H1 (cell line): ENCODE results near the gene PHLDA1. TPM values are rescaled to one million over a fixed set of nuclear protein-coding genes. Genes with fewer than 3 reads are reported as not detected.

Experiments used
- CTCF ChIA-PET: fragments of 300-600 bp; sonication (Branson Sonifier 250); formaldehyde crosslinking; loops from one replicate; lab custom pipeline; 2021; ENCODE audit not compliant: partially characterized antibody; lab: Charles Lee
- POLR2A ChIA-PET: fragments of 300-600 bp; sonication (Branson Sonifier 250); formaldehyde crosslinking; loops from one replicate; lab custom pipeline; 2021; ENCODE audit warnings: inconsistent platforms; ENCODE audit not compliant: partially characterized antibody; lab: Charles Lee
- DNase-seq, 2 experiments: peaks; one replicate each; pipeline versions ENCODE4 v3.0.0 to v3.0.0-alpha.2; 2010 to 2022; ENCODE audit warnings: low spot score in 2 of 2, low read depth in 1 of 2, mixed read lengths in 1 of 2
- FAIRE-seq: peaks from 2 replicates; lab custom pipeline; 2011; peaks lifted over from hg19 to GRCh38; lab: Jason Lieb, UNC
- H2AFZ ChIP-seq: 2 replicates; pipeline ENCODE4 v1.8.1; 2012; ENCODE audit warnings: low read length, inconsistent platforms
- H2AK5ac ChIP-seq: 2 replicates; pipeline ENCODE4 v1.6.1; 2013; ENCODE audit warnings: low read depth, low read length
- H2BK120ac ChIP-seq: replicated peaks from 2 replicates; pipeline ENCODE3; 2013; ENCODE audit warnings: low read depth, low read length, inconsistent platforms
- H2BK12ac ChIP-seq: 2 replicates; pipeline ENCODE4 v1.6.1; 2013; ENCODE audit warnings: low read depth, low read length
- H2BK15ac ChIP-seq: 2 replicates; pipeline ENCODE4 v1.6.1; 2013; ENCODE audit warnings: low read length
- H2BK20ac ChIP-seq: 2 replicates; pipeline ENCODE4 v1.6.1; 2013; ENCODE audit warnings: low read length
- H2BK5ac ChIP-seq: 2 replicates; pipeline ENCODE4 v1.6.1; 2013; ENCODE audit warnings: low read depth, low read length
- H3K14ac ChIP-seq: 2 replicates; pipeline ENCODE4 v1.6.1; 2013; ENCODE audit warnings: inconsistent platforms; ENCODE audit not compliant: insufficient read length
- H3K18ac ChIP-seq: 2 replicates; pipeline ENCODE4 v1.6.1; 2013; ENCODE audit warnings: low read length; ENCODE audit errors: extremely low read depth
- H3K23ac ChIP-seq: 2 replicates; pipeline ENCODE4 v1.6.1; 2013; ENCODE audit warnings: inconsistent platforms; ENCODE audit not compliant: insufficient read length
- H3K23me2 ChIP-seq: 2 replicates; pipeline ENCODE4 v1.6.1; 2013; ENCODE audit warnings: low read depth, low read length
- H3K27ac ChIP-seq: 2 replicates; pipeline ENCODE4 v1.6.1; 2011; ENCODE audit warnings: low read depth, low read length, inconsistent platforms
- H3K27me3 ChIP-seq, 4 experiments: replicated peaks in 1 of 4; 1 replicate in 1 of 4; 2 replicates in 3 of 4; pipeline versions ENCODE4 v1.6.1 to v1.8.1; 2011 to 2013; ENCODE audit warnings: low read length in 3 of 4, mild to moderate bottlenecking in 3 of 4, inconsistent platforms in 2 of 4, mixed read lengths in 2 of 4, moderate library complexity in 1 of 4; ENCODE audit not compliant: control insufficient read depth in 3 of 4, insufficient read depth in 3 of 4; ENCODE audit errors: extremely low read depth in 1 of 4
- H3K36me3 ChIP-seq, 4 experiments: 2 replicates each; pipeline versions ENCODE4 v1.6.1 to v1.8.1; 2011 to 2013; ENCODE audit warnings: mild to moderate bottlenecking in 4 of 4, low read length in 3 of 4, moderate library complexity in 2 of 4, control low read depth in 1 of 4, inconsistent platforms in 1 of 4; ENCODE audit not compliant: insufficient read depth in 4 of 4, control insufficient read depth in 2 of 4
- H3K4ac ChIP-seq: replicated peaks from 2 replicates; pipeline ENCODE3; 2013; ENCODE audit warnings: low read length, low read depth, mixed read lengths, inconsistent platforms; ENCODE audit not compliant: insufficient read length
- H3K4me1 ChIP-seq, 4 experiments: replicated peaks in 1 of 4; 1 replicate in 1 of 4; 2 replicates in 3 of 4; pipeline versions ENCODE4 v1.6.1 to v1.8.1; 2011 to 2013; ENCODE audit warnings: low read length in 3 of 4, inconsistent platforms in 2 of 4, mixed read lengths in 1 of 4; ENCODE audit not compliant: insufficient read depth in 4 of 4, control insufficient read depth in 3 of 4
- H3K4me2 ChIP-seq, 2 experiments: 2 replicates each; pipeline versions ENCODE4 v1.6.1 to v1.8.1; 2011 to 2013; ENCODE audit warnings: low read depth in 2 of 2, low read length in 2 of 2, control low read depth in 1 of 2, inconsistent platforms in 1 of 2, mild to moderate bottlenecking in 1 of 2; ENCODE audit not compliant: insufficient read depth in 1 of 2
- H3K4me3 ChIP-seq, 4 experiments: fragments of 200-600, 300-600 bp in 1 of 4; sonication (generic), shearing (Covaris generic), sonication (Bioruptor Twin) in 1 of 4; 2 replicates each; pipeline versions ENCODE4 v1.5.1 to v1.8.1; 2011 to 2016; ENCODE audit warnings: low read length in 4 of 4, low read depth in 3 of 4, control low read depth in 2 of 4, inconsistent platforms in 2 of 4, mild to moderate bottlenecking in 2 of 4, mixed read lengths in 1 of 4, moderate library complexity in 1 of 4; ENCODE audit not compliant: insufficient read depth in 2 of 4; ENCODE audit errors: extremely low read depth in 1 of 4
- H3K56ac ChIP-seq: replicated peaks from 2 replicates; pipeline ENCODE3; 2013; ENCODE audit warnings: low read depth, mild to moderate bottlenecking, mixed read lengths, low read length, inconsistent platforms; ENCODE audit not compliant: insufficient read length
- H3K79me1 ChIP-seq: 2 replicates; pipeline ENCODE4 v1.6.1; 2013; ENCODE audit warnings: low read depth, low read length, control low read depth
- H3K79me2 ChIP-seq, 2 experiments: 2 replicates each; pipeline versions ENCODE4 v1.6.1 to v1.8.1; 2012 to 2013; ENCODE audit warnings: low read length in 2 of 2, mild to moderate bottlenecking in 2 of 2, inconsistent platforms in 1 of 2; ENCODE audit not compliant: insufficient read depth in 2 of 2, control insufficient read depth in 1 of 2
- H3K9ac ChIP-seq, 4 experiments: replicated peaks in 1 of 4; 1 replicate in 1 of 4; 2 replicates in 3 of 4; pipeline versions ENCODE4 v1.6.1 to v1.8.1; 2011 to 2013; ENCODE audit warnings: low read depth in 3 of 4, low read length in 3 of 4, control low read depth in 2 of 4, mild to moderate bottlenecking in 2 of 4, moderate library complexity in 2 of 4, inconsistent platforms in 1 of 4; ENCODE audit errors: extremely low read depth in 1 of 4
- H3K9me3 ChIP-seq, 2 experiments: 2 replicates each; pipeline versions ENCODE4 v1.6.1 to v1.8.1; 2012 to 2013; ENCODE audit warnings: mild to moderate bottlenecking in 2 of 2, moderate library complexity in 2 of 2, control low read depth in 1 of 2, inconsistent platforms in 1 of 2, low read depth in 1 of 2, low read length in 1 of 2, mixed read lengths in 1 of 2; ENCODE audit not compliant: insufficient read depth in 2 of 2
- H4K20me1 ChIP-seq, 2 experiments: replicated peaks in 1 of 2; 2 replicates each; pipeline versions ENCODE3 to v1.8.1; 2011 to 2013; ENCODE audit warnings: inconsistent platforms in 2 of 2, low read length in 2 of 2, mild to moderate bottlenecking in 1 of 2; ENCODE audit not compliant: insufficient read depth in 2 of 2, control insufficient read depth in 1 of 2
- H4K5ac ChIP-seq: 2 replicates; pipeline ENCODE4 v1.6.1; 2013; ENCODE audit warnings: low read length, low read depth, mixed read lengths, inconsistent platforms; ENCODE audit not compliant: insufficient read length
- H4K8ac ChIP-seq: 2 replicates; pipeline ENCODE4 v1.8.0; 2013; ENCODE audit warnings: mild to moderate bottlenecking, moderate library complexity, low read length, inconsistent platforms; ENCODE audit not compliant: insufficient read depth; ENCODE audit errors: extremely low read depth
- H4K91ac ChIP-seq: replicated peaks from 2 replicates; pipeline ENCODE3; 2013; ENCODE audit warnings: low read length, mixed read lengths, inconsistent platforms; ENCODE audit not compliant: insufficient read length
- ASH2L ChIP-seq: fragments of 200-600, 300-600 bp; sonication (generic); IDR thresholded peaks from one replicate; pipeline ENCODE4 v1.7.1; 2017; ENCODE audit warnings: low read length
- HDAC6 ChIP-seq: IDR thresholded peaks from one replicate; pipeline ENCODE4 v1.7.1; 2012; ENCODE audit warnings: low read depth, mild to moderate bottlenecking, inconsistent platforms, low read length, moderate library complexity
- WGBS, 2 experiments: shearing (Covaris generic) in 1 of 2; methylation state at CpG; one replicate each; pipeline versions ENCODE4 v1.1.6 to v1.1.7; 2013 to 2015; ENCODE audit warnings: low lambda C conversion rate in 2 of 2, mixed read lengths in 2 of 2, inconsistent platforms in 1 of 2, low coverage in 1 of 2, missing lambda C conversion rate in 1 of 2; ENCODE audit not compliant: insufficient replicate concordance in 2 of 2, insufficient coverage in 1 of 2, insufficient read length in 1 of 2; ENCODE audit errors: extremely low coverage in 1 of 2, missing lambda C conversion rate in 1 of 2; 5-methylcytosine and 5-hydroxymethylcytosine counted together
- polyA plus RNA-seq, 7 experiments: library from polyadenylated mRNA; depleted of rRNA in 3 of 7; stranded (reverse) in 5 of 7; unstranded in 2 of 7; fragments of >200 nt in 5 of 7; fragments of 200-250 nt in 2 of 7; gene quantifications; 1 replicate in 5 of 7; 2 replicates in 1 of 7; 4 replicates in 1 of 7; pipeline versions ENCODE4 v1.2.1 to v1.2.3, GENCODE V29; 2011 to 2013; ENCODE audit warnings: missing spikeins in 2 of 7, mixed read lengths in 2 of 7
- total RNA-seq: library from RNA; stranded (reverse); fragmentation: NEBNext Ultra II Directional; extraction: Animal tissue kit (Norgen Biotek cat#: 25700); gene quantifications from 2 replicates; pipeline ENCODE4 v1.2.1, GENCODE V29; 2021

Gene PHLDA1
- total and polyA plus RNA-seq, 2 of the 8 experiments (the other 6 are each of a cell fraction or from before 2014, with no cell fraction given), result 18.9 to 19.4 TPM

DNA sequence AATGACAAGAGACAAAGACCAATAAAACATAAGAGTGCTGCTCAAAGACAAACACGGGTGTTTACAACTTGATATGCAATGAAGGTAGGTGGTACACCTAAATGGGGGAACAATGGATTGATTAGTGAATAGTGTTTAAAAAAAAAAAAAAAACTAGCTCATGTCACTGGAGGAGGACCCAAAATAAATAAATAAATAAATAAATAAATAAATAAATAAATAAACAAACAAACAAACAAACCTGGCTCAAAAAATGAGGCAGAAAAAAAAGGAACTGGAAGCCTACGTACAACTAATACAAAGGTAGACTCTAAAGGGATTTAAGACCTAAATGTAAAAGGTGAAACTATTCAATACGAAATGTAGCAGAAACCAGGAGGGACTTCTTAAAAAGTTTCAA lies 34.3 kb upstream of the PHLDA1 start:
- no peak overlapping the region for H2BK5ac ChIP-seq
- H3K23me2 ChIP-seq, result no peaks in the 10 kb centered on the region
- no peak overlapping the region for H4K91ac ChIP-seq
- H4K8ac ChIP-seq, result no peak overlapping the region
- no peak overlapping the region for H3K9ac ChIP-seq
- H3K36me3 ChIP-seq, result peaks cover 4 to 77% (median 27%) of the 10 kb centered on the region in 4 experiments
- no peak overlapping the region for H4K5ac ChIP-seq
- CTCF ChIA-PET, result interaction anchor here (0.8 to 1.6 kb wide), 4 partner anchors 13 to 391 kb away, joined by 3 to 5 read pairs (median 4); no protein-coding TSS in a partner anchor
- H2AK5ac ChIP-seq, result no peak overlapping the region
- no peak overlapping the region for H3K4me3 ChIP-seq
- no peaks in the 10 kb centered on the region for H3K27me3 ChIP-seq
- H2BK15ac ChIP-seq, result no peak overlapping the region
- FAIRE-seq, result no peak
- no peak overlapping the region for H3K27ac ChIP-seq
- H3K56ac ChIP-seq, result no peak overlapping the region
- H3K9me3 ChIP-seq, result no peaks in the 10 kb centered on the region
- no peak overlapping the region for H2AFZ ChIP-seq
- H3K4me2 ChIP-seq, result no peak overlapping the region
- DNase-seq, result no peak
- POLR2A ChIA-PET, result interaction anchor here (1.6 to 4.4 kb wide), 2 partner anchors 17 to 26 kb away, joined by 3 to 30 read pairs; partner anchors contain the start of gene NAP1L1
- H2BK12ac ChIP-seq, result no peak overlapping the region
- no peak overlapping the region for H3K18ac ChIP-seq
- H3K79me2 ChIP-seq, result peaks cover 7 to 100% of the 10 kb centered on the region in 2 experiments; a peak in 3 of 4 replicates
- H2BK20ac ChIP-seq, result no peak overlapping the region
- H3K23ac ChIP-seq, result no peak overlapping the region
- 93% methylated on average over 3 of the region's 3 CpGs; no CpG with 5 or more reads in 1 of the 2 experiments for WGBS, 2 experiments
- H4K20me1 ChIP-seq, result peaks cover 20 to 25% of the 10 kb centered on the region in 2 experiments
- no peak overlapping the region for H3K4ac ChIP-seq
- no peak overlapping the region for H3K14ac ChIP-seq
- H3K79me1 ChIP-seq, result no peaks in the 10 kb centered on the region; the same call in 1 of the 2 replicates
- peaks cover 0 to 8% (median 3%) of the 10 kb centered on the region in 4 experiments; a peak in 2 of 7 replicates for H3K4me1 ChIP-seq
- H2BK120ac ChIP-seq, result no peak overlapping the region
- TF ChIP-seq HDAC6, result no peak
- no peak for TF ChIP-seq ASH2L
